AG04450 (cell line): Measurements from ENCODE around the gene PRRC2A. TPM values are rescaled to one million over a fixed set of nuclear protein-coding genes. Genes with fewer than 3 reads are reported as not detected.

Experiments used
- CTCF ChIA-PET: fragments of 300-600, 350-600 bp; formaldehyde crosslinking; extraction: SDS; loops from one replicate; lab custom pipeline; 2022; ENCODE audit warnings: antibody characterized with exemption, inconsistent platforms; lab: Charles Lee
- POLR2A ChIA-PET: fragments of 350-600 bp; formaldehyde crosslinking; extraction: SDS; loops from one replicate; lab custom pipeline; 2021; ENCODE audit warnings: antibody characterized with exemption, inconsistent platforms; lab: Yijun Ruan, JAX
- DNase-seq: peaks from one replicate; pipeline ENCODE4 v3.0.0-alpha.2; 2011; ENCODE audit warnings: low read depth, low spot score
- H3K27ac ChIP-seq: one replicate; pipeline ENCODE4 v1.5.1; 2012; ENCODE audit warnings: low read depth, low read length, control low read depth
- H3K27me3 ChIP-seq: one replicate; pipeline ENCODE4 v1.6.0; 2012; ENCODE audit warnings: low read length; ENCODE audit not compliant: control insufficient read depth, insufficient read depth
- H3K4me3 ChIP-seq: 2 replicates; pipeline ENCODE4 v1.5.1; 2011; ENCODE audit warnings: mild to moderate bottlenecking, low read depth, low read length, control low read depth
- H3K9me3 ChIP-seq: 2 replicates; pipeline ENCODE4 v1.5.1; 2012; ENCODE audit warnings: low read length; ENCODE audit not compliant: control insufficient read depth, insufficient read depth
- CTCF ChIP-seq: IDR thresholded peaks from 2 replicates; pipeline ENCODE4 v1.5.1; 2011; ENCODE audit warnings: low read depth, low read length, control low read depth, inconsistent platforms
- polyA plus RNA-seq: library from polyadenylated mRNA; depleted of rRNA; stranded (reverse); fragments of >200 nt; gene quantifications from 2 replicates; pipeline ENCODE4 v1.2.3, GENCODE V29; 2011

PRRC2A gene
- polyA plus RNA-seq, 1 experiment: 24.8 TPM

GRCh38 chr6:31640612-31641011 lies 20.1 kb downstream of the PRRC2A start:
- Histone ChIP-seq H3K27me3 (no peaks in the 10 kb centered on the region), H3K9me3 (no peaks in the 10 kb centered on the region), H3K27ac (no peak overlapping the region), H3K4me3 (no peak overlapping the region)
- DNase-seq: no peak
- no peak for TF ChIP-seq CTCF
- CTCF ChIA-PET: no interaction called here
- POLR2A ChIA-PET: interaction anchor here (4.5 kb wide), 1 partner anchor 11 kb away, joined by 37 read pairs; the partner anchor contains the start of gene BAG6

GRCh38 chr6:31641370-31641769 lies 20.9 kb downstream of the PRRC2A start:
- no peak for DNase-seq
- ChIA-PET POLR2A (no interaction called here), CTCF (no interaction called here)
- no peak overlapping the region for H3K27ac ChIP-seq
- H3K9me3 ChIP-seq: no peaks in the 10 kb centered on the region
- no peaks in the 10 kb centered on the region for H3K27me3 ChIP-seq
- no peak overlapping the region for H3K4me3 ChIP-seq
- TF ChIP-seq CTCF: no peak

- no peak for DNase-seq
- no peak overlapping the region for H3K4me3 ChIP-seq
- no peaks in the 10 kb centered on the region; the same call in 1 of the 2 replicates for H3K9me3 ChIP-seq
- ChIA-PET CTCF (interaction anchor here (0.6 to 0.9 kb wide), 2 partner anchors 45 to 221 kb away, joined by 3 read pairs; no protein-coding TSS in a partner anchor), POLR2A (interaction anchor here (0.8 kb wide), 2 partner anchors 10 to 11 kb away, joined by 4 to 6 read pairs; partner anchors contain the start of gene BAG6)
- no peak overlapping the region for H3K27ac ChIP-seq
- no peak for TF ChIP-seq CTCF
- H3K27me3 ChIP-seq: no peaks in the 10 kb centered on the region
Measured at GRCh38 chr6:31642798-31643570, 22.5 kb downstream of the PRRC2A start.

GRCh38 chr6:31643818-31644454 lies 23.4 kb downstream of the PRRC2A start:
- Histone ChIP-seq H3K9me3 (no peaks in the 10 kb centered on the region; the same call in 1 of the 2 replicates), H3K27me3 (no peaks in the 10 kb centered on the region), H3K27ac (no peak overlapping the region), H3K4me3 (no peak overlapping the region)
- no peak for TF ChIP-seq CTCF
- DNase-seq: no peak
- ChIA-PET CTCF (interaction anchor here (0.6 kb wide), 1 partner anchor 220 kb away, joined by 3 read pairs; no protein-coding TSS in a partner anchor), POLR2A (interaction anchor here (0.8 kb wide), 1 partner anchor 9 kb away, joined by 4 read pairs; the partner anchor contains the start of gene BAG6)

GRCh38 chr6:31645325-31645724 lies 24.8 kb downstream of the PRRC2A start:
- Histone ChIP-seq H3K27ac (no peak overlapping the region), H3K9me3 (no peaks in the 10 kb centered on the region; the same call in 1 of the 2 replicates), H3K27me3 (no peaks in the 10 kb centered on the region), H3K4me3 (no peak overlapping the region)
- no peak for DNase-seq
- ChIA-PET CTCF (no interaction called here), POLR2A (no interaction called here)
- no peak for TF ChIP-seq CTCF
